GM21526 (cell line): Measurements from ENCODE around the gene DNAI4.
A peak's percentile ranks its signal among the peaks of the same experiment; 100 is the strongest.
"Not testable (repeated sequence)": the region's sequence is repeated elsewhere in the genome, so short reads cannot be mapped to it uniquely, and the experiment has no call there.

ENCODE experiments used
- ATAC-seq: cut with Tn5 transposase; IDR thresholded peaks from one replicate; pipeline ENCODE4 v1.9.1; 2021; ENCODE audit warnings: moderate library complexity; ENCODE audit not compliant: unreplicated experiment, low FRiP score

The DNAI4 gene

GRCh38 chr1:66834926-66835325, 89.7 kb downstream of the DNAI4 start:
- ATAC-seq: no peak

- no peak for ATAC-seq
Measured at GRCh38 chr1:66833112-66833511, 91.5 kb downstream of the DNAI4 start.

- ATAC-seq: no peak
Measured at GRCh38 chr1:66831529-66832239, 93.0 kb downstream of the DNAI4 start.

GRCh38 chr1:66824771-66825170, 99.9 kb downstream of the DNAI4 start:
- ATAC-seq: no peak

GRCh38 chr1:66809736-66810326, 114.8 kb downstream of the DNAI4 start:
- no peak for ATAC-seq

GRCh38 chr1:66809245-66809644, 115.4 kb downstream of the DNAI4 start:
- ATAC-seq: no peak

GRCh38 chr1:66795839-66796238, 128.8 kb downstream of the DNAI4 start:
- not testable (repeated sequence) for ATAC-seq

- ATAC-seq: no peak
Measured at GRCh38 chr1:66791621-66792610, 132.7 kb downstream of the DNAI4 start.

- ATAC-seq: peak; percentile 79
Measured at GRCh38 chr1:66788231-66788939, 136.3 kb downstream of the DNAI4 start.

GRCh38 chr1:66787641-66788040, 137.0 kb downstream of the DNAI4 start:
- ATAC-seq: no peak

GRCh38 chr1:66785800-66786199, 138.9 kb downstream of the DNAI4 start:
- not testable (repeated sequence) for ATAC-seq

GRCh38 chr1:66779475-66780078, 145.1 kb downstream of the DNAI4 start:
- ATAC-seq: no peak

- peak; percentile 55 for ATAC-seq
Measured at GRCh38 chr1:66778969-66779368, 145.7 kb downstream of the DNAI4 start.

GRCh38 chr1:66778266-66778665, 146.4 kb downstream of the DNAI4 start:
- ATAC-seq: no peak

GRCh38 chr1:66777831-66778230, 146.8 kb downstream of the DNAI4 start:
- no peak for ATAC-seq

- ATAC-seq: no peak
Measured at GRCh38 chr1:66775646-66776045, 149.0 kb downstream of the DNAI4 start.

- no peak for ATAC-seq
Measured at GRCh38 chr1:66774438-66774837, 150.2 kb downstream of the DNAI4 start.

- no peak for ATAC-seq
Measured at GRCh38 chr1:66773227-66773626, 151.4 kb downstream of the DNAI4 start.

- no peak for ATAC-seq
Measured at GRCh38 chr1:66770694-66771093, 154.0 kb downstream of the DNAI4 start.

- no peak for ATAC-seq
Measured at GRCh38 chr1:66770240-66770639, 154.4 kb downstream of the DNAI4 start.
